HepG2 (cell line): Measurements from ENCODE around the gene MAP3K4. TPM values are rescaled to one million over a fixed set of nuclear protein-coding genes. Genes with fewer than 3 reads are reported as not detected.

Source experiments
- ATAC-seq: fragments of 200-7000 bp; cut with Tn5 transposase; 3 replicates; pipeline ENCODE4 v1.9.1; 2020; ENCODE audit warnings: mild to moderate bottlenecking, moderate library complexity
- BruUV-seq: library from RNA; stranded (reverse); fragments of 400-500 nt; replicated peaks from 2 replicates; lab custom pipeline; 2021; lab: Mats Ljungman, UMichigan
- CTCF ChIA-PET: fragments of 300-600 bp; formaldehyde crosslinking; extraction: SDS; loops from one replicate; lab custom pipeline; 2021; ENCODE audit warnings: low total read pairs, inconsistent platforms, low intra/inter-chr PET ratio; lab: Yijun Ruan, JAX
- POLR2A ChIA-PET: fragments of 350-600 bp; sonication (Branson Sonifier 250); formaldehyde crosslinking; loops from one replicate; lab custom pipeline; 2020; ENCODE audit warnings: antibody characterized with exemption, inconsistent platforms; lab: Yijun Ruan, JAX
- DNase-seq: peaks from one replicate; pipeline ENCODE4 v3.0.0-alpha.2; 2015; ENCODE audit warnings: low spot score
- FAIRE-seq: peaks from 3 replicates; lab custom pipeline; 2011; peaks lifted over from hg19 to GRCh38; lab: Jason Lieb, UNC
- H2AFZ ChIP-seq: one replicate; pipeline ENCODE4 v1.6.1; 2011; ENCODE audit warnings: low read length, inconsistent platforms
- H3K27ac ChIP-seq: fragments of 300-600 bp; 3 replicates; pipeline ENCODE4 v1.8.0; 2011; ENCODE audit warnings: mixed run types, mild to moderate bottlenecking, mixed read lengths, low read length, inconsistent platforms; ENCODE audit not compliant: insufficient read depth; ENCODE audit errors: extremely low read length
- H3K27me3 ChIP-seq, 2 experiments: fragments of 200-600 bp in 1 of 2; 2 replicates in 1 of 2; 3 replicates in 1 of 2; pipeline versions ENCODE4 v1.6.0 to v1.8.0; 2011; ENCODE audit warnings: low read length in 2 of 2, mild to moderate bottlenecking in 2 of 2, moderate library complexity in 2 of 2, inconsistent platforms in 1 of 2; ENCODE audit not compliant: insufficient read depth in 2 of 2, control insufficient read depth in 1 of 2
- H3K36me3 ChIP-seq, 2 experiments: fragments of 200-600 bp in 1 of 2; replicated peaks in 1 of 2; 2 replicates in 1 of 2; 3 replicates in 1 of 2; pipeline versions ENCODE4 v1.5.1 to v1.8.0; 2011; ENCODE audit warnings: low read length in 2 of 2, inconsistent platforms in 1 of 2; ENCODE audit not compliant: insufficient read depth in 2 of 2, control insufficient read depth in 1 of 2
- H3K4me1 ChIP-seq: 2 replicates; pipeline ENCODE4 v1.5.1; 2012; ENCODE audit warnings: low read length, inconsistent platforms; ENCODE audit not compliant: insufficient read depth
- H3K4me2 ChIP-seq: 2 replicates; pipeline ENCODE4 v1.6.0; 2011; ENCODE audit warnings: low read depth, low read length, inconsistent platforms
- H3K4me3 ChIP-seq, 3 experiments: fragments of 200-600 bp in 1 of 3; sonication (generic), shearing (Covaris generic) in 1 of 3; replicated peaks in 1 of 3; 2 replicates each; pipeline ENCODE4 v1.5.1; 2011 to 2016; ENCODE audit warnings: low read length in 3 of 3, inconsistent platforms in 2 of 3, low read depth in 2 of 3, mild to moderate bottlenecking in 2 of 3, control low read depth in 1 of 3, mixed read lengths in 1 of 3; ENCODE audit not compliant: insufficient read depth in 1 of 3
- H3K79me2 ChIP-seq: one replicate; pipeline ENCODE4 v1.6.1; 2011; ENCODE audit warnings: low read length, inconsistent platforms; ENCODE audit not compliant: insufficient read depth
- H3K9ac ChIP-seq: 2 replicates; pipeline ENCODE4 v1.6.0; 2011; ENCODE audit warnings: mild to moderate bottlenecking, low read depth, low read length, inconsistent platforms; ENCODE audit not compliant: insufficient read depth
- H3K9me3 ChIP-seq: 2 replicates; pipeline ENCODE4 v1.5.1; 2012; ENCODE audit warnings: mild to moderate bottlenecking, low read length
- H4K20me1 ChIP-seq: 2 replicates; pipeline ENCODE4 v1.6.0; 2011; ENCODE audit warnings: inconsistent platforms, mild to moderate bottlenecking, low read length, moderate library complexity; ENCODE audit not compliant: insufficient read depth
- WGBS: methylation state at CpG from one replicate; pipeline ENCODE4 v1.1.6; 2017; ENCODE audit warnings: low lambda C conversion rate; 5-methylcytosine and 5-hydroxymethylcytosine counted together
- in situ Hi-C: cut with HindIII; loops from 2 replicates; pipeline ENCODE4 v1.10.0; 2017; ENCODE audit warnings: low pct_unique_long_range_greater_than_20kb; ENCODE audit not compliant: extremely low pct_ligation_motif_present
- intact Hi-C: fragments of 100-400 bp; cut with micrococcal nuclease; formaldehyde crosslinking; loops from one replicate; pipeline ENCODE4 v1.10.0; 2022; ENCODE audit not compliant: unreplicated experiment
- polyA plus RNA-seq, 8 experiments: library from polyadenylated mRNA; depleted of rRNA in 3 of 8; stranded (reverse) in 7 of 8; unstranded in 1 of 8; fragments of >200 nt; fragmentation: Illumina TruSeq in 4 of 8; extraction: Trizol in 4 of 8; gene quantifications; 2 replicates each; pipeline versions ENCODE4 v1.2.1 to v1.2.3, GENCODE V29; 2011 to 2016; ENCODE audit warnings: low read depth in 4 of 8, missing spikeins in 1 of 8, mixed read lengths in 1 of 8; ENCODE audit not compliant: insufficient read depth in 1 of 8
- total RNA-seq, 5 experiments: library from RNA; depleted of rRNA; stranded (reverse); fragments of >200 nt; fragmentation: Illumina TruSeq; extraction: Trizol; gene quantifications; 2 replicates each; pipeline ENCODE4 v1.2.3, GENCODE V29; 2016; ENCODE audit warnings: low read depth in 1 of 5
- TF ChIP-seq, protein P1 (sequence below): sonication (generic); formaldehyde crosslinking; IDR thresholded peaks from 2 replicates; pipeline ENCODE4 v1.4.0; 2020; ENCODE audit warnings: mild to moderate bottlenecking, missing genetic modification reagents, borderline replicate concordance
- TF ChIP-seq, protein P2 (sequence below): fragments of 450-650 bp; IDR thresholded peaks from 2 replicates; pipeline ENCODE4 v1.6.1; 2016

MAP3K4 gene
- total and polyA plus RNA-seq, 2 of the 13 experiments (the other 11 are each of a cell fraction or from before 2014, with no cell fraction given): 12.9 to 33.6 TPM

DNA sequence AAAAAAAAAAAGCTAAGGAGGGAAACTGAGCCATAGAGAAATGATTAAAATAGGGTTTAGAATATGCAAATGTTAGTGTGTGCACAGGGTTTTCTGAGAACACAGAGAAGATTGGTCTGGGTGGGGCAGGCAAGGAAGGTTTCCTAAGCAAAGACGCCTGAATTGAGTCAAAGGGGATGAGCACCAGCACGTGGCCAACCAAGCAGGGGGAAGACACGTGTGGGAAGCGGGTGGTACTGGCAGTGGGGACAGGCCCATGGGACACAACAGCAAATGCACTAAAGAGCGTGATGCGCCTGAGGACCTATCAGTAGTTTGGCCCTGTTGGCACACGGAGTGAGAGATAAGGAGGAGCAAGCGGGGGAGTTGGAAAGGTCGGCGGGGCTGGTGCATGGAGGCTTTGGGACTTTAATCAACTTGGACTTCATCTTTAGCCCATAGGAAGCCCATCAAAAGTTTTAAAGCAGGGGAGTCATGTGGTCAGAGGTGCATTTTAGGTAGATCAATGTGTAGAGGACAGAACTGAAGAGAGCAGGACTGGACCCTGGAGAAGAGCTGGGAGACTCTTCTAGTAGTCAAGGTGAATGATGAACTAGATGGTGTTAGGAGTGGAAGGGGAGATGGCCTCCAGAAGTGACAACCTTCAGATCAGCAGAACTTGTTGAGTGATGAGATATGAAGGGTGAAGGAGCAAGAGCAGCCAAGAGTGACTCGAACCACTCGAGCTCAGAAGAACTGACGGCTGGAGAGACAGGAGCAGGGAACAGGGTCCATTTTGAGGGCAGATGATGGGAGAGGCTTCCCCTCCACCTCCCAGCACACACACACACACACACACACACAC, 40.2 kb upstream of the MAP3K4 start:
- Histone ChIP-seq H3K79me2 (no peaks in the 10 kb centered on the region), H3K4me2 (no peak overlapping the region), H3K36me3 (no peaks in the 10 kb centered on the region), H3K9me3 (no peaks in the 10 kb centered on the region), H3K4me1 (no peaks in the 10 kb centered on the region), H3K27ac (no peak overlapping the region), H4K20me1 (no peaks in the 10 kb centered on the region), H3K9ac (no peak overlapping the region), H2AFZ (no peak overlapping the region), H3K4me3 (no peak overlapping the region), H3K27me3 (peaks cover 0 to 15% of the 10 kb centered on the region in 2 experiments; a peak in 3 of 5 replicates)
- in situ Hi-C loops (no loop called here), intact Hi-C loops (no loop called here)
- DNase-seq: no peak
- ChIA-PET CTCF (no interaction called here), POLR2A (no interaction called here)
- no peak for FAIRE-seq
- TF ChIP-seq, protein P1, sequence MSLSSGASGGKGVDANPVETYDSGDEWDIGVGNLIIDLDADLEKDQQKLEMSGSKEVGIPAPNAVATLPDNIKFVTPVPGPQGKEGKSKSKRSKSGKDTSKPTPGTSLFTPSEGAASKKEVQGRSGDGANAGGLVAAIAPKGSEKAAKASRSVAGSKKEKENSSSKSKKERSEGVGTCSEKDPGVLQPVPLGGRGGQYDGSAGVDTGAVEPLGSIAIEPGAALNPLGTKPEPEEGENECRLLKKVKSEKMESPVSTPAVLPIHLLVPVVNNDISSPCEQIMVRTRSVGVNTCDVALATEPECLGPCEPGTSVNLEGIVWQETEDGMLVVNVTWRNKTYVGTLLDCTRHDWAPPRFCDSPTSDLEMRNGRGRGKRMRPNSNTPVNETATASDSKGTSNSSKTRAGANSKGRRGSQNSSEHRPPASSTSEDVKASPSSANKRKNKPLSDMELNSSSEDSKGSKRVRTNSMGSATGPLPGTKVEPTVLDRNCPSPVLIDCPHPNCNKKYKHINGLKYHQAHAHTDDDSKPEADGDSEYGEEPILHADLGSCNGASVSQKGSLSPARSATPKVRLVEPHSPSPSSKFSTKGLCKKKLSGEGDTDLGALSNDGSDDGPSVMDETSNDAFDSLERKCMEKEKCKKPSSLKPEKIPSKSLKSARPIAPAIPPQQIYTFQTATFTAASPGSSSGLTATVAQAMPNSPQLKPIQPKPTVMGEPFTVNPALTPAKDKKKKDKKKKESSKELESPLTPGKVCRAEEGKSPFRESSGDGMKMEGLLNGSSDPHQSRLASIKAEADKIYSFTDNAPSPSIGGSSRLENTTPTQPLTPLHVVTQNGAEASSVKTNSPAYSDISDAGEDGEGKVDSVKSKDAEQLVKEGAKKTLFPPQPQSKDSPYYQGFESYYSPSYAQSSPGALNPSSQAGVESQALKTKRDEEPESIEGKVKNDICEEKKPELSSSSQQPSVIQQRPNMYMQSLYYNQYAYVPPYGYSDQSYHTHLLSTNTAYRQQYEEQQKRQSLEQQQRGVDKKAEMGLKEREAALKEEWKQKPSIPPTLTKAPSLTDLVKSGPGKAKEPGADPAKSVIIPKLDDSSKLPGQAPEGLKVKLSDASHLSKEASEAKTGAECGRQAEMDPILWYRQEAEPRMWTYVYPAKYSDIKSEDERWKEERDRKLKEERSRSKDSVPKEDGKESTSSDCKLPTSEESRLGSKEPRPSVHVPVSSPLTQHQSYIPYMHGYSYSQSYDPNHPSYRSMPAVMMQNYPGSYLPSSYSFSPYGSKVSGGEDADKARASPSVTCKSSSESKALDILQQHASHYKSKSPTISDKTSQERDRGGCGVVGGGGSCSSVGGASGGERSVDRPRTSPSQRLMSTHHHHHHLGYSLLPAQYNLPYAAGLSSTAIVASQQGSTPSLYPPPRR (CRISPR knock-in tag): no peak
- TF ChIP-seq, protein P2, sequence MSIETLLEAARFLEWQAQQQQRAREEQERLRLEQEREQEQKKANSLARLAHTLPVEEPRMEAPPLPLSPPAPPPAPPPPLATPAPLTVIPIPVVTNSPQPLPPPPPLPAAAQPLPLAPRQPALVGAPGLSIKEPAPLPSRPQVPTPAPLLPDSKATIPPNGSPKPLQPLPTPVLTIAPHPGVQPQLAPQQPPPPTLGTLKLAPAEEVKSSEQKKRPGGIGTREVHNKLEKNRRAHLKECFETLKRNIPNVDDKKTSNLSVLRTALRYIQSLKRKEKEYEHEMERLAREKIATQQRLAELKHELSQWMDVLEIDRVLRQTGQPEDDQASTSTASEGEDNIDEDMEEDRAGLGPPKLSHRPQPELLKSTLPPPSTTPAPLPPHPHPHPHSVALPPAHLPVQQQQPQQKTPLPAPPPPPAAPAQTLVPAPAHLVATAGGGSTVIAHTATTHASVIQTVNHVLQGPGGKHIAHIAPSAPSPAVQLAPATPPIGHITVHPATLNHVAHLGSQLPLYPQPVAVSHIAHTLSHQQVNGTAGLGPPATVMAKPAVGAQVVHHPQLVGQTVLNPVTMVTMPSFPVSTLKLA: peak; percentile 56
- BruUV-seq: no TSS peak
- 60% methylated on average over 13 of the region's 13 CpGs for WGBS
- ATAC-seq: no peak
